ENCODE results near the gene ASAH2.

The ASAH2 gene

DNA sequence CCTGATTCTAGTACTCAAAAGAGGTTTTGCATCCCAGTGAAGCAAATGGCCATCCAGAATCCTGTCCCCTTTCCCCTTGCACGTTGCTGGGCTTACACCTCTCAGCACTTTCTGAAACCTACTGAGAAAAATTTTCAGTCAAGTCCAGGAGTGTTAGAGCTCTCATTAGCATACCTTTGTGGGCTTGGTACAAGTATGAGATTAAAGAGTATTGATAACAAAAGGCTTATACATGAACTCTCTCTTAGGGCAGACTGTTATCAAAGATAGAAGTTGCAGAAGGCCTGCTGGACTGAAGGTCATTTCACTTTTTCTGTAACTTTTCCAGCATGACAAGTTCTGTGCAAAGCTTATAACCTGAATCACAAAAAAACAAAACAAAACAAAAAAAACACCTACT is at the start of gene ASAH2:
Gene ASAH2 (minus strand): TSS at position 123 of the 400 bp plus-strand sequence. CDS start 2,906 bp downstream, outside the sequence.
- Histone ChIP-seq H3K4me3 (ENCODE audit: insufficient read length, low read depth) (no peak within 1 kb of the TSS), H3K27me3 (ENCODE audit: insufficient read depth, insufficient read length) (no peaks in the 10 kb centered on the region), H3K36me3 (ENCODE audit: insufficient read depth, insufficient read length, low read length) (no peaks in the 10 kb centered on the region), H3K9ac (ENCODE audit: insufficient read length, low read depth) (no peak within 1 kb of the TSS), H3K4me1 (ENCODE audit: insufficient read depth, insufficient read length) (no peaks in the 10 kb centered on the region), H3K9me3 (ENCODE audit: insufficient read depth, low read length) (no peaks in the 10 kb centered on the region)
- no peak for DNase-seq (ENCODE audit: low read depth, low spot score)
- no peak for TF ChIP-seq YY1 (IDR thresholded peaks at IDR 0.05; ENCODE audit: insufficient read depth, insufficient read length)
- no peak for TF ChIP-seq ZNF274 (IDR thresholded peaks at IDR 0.05; ENCODE audit: low read depth, low read length)
- no peak for TF ChIP-seq SUZ12 (IDR thresholded peaks at IDR 0.05; ENCODE audit: extremely low read depth, insufficient read depth, insufficient read length)

DNA sequence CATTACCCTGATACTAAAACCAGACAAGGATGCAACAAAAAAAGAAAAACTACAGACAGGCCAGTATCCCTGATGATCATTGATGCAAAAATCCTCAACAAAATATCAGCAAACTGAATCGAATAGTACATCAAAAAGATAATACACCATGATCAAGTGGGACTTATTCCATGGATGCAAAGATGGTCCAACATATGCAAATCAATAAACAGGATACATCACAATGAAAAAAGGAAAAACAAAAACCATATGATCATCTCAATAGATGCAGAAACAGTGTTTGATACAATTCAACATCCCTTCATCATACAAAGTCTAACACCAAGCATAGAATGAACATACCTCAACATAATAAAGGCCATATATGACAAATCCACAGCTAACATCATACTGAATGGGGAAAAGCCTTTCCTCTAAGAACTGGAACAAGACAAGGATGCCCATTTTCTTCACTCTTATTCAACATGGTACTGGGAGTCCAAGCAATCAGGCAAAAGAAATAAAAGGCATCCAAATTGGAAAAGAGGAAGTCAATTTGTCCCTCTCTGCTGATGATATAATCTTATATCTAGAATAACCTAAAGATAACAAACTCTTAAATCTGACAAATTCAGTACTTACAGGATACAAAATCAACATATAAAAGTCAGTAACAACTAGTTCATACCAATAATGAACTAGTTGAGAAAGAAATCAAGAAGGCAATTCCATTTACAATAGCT is 48.8 kb upstream of the ASAH2 start:
- H3K4me1 ChIP-seq (ENCODE audit: insufficient read depth, insufficient read length) = no peaks in the 10 kb centered on the region
- H3K27me3 ChIP-seq (ENCODE audit: insufficient read depth, insufficient read length) = no peaks in the 10 kb centered on the region
- TF ChIP-seq YY1 (IDR thresholded peaks at IDR 0.05; ENCODE audit: insufficient read depth, insufficient read length) = no peak
- TF ChIP-seq ZNF274 (IDR thresholded peaks at IDR 0.05; ENCODE audit: low read depth, low read length) = no peak
- TF ChIP-seq SUZ12 (IDR thresholded peaks at IDR 0.05; ENCODE audit: extremely low read depth, insufficient read depth, insufficient read length) = no peak
- no peaks in the 10 kb centered on the region for H3K36me3 ChIP-seq (ENCODE audit: insufficient read depth, insufficient read length, low read length)
- H3K9me3 ChIP-seq (ENCODE audit: insufficient read depth, low read length) = no peaks in the 10 kb centered on the region
- no peak overlapping the region for H3K4me3 ChIP-seq (ENCODE audit: insufficient read length, low read depth)
- no peak for DNase-seq (ENCODE audit: low read depth, low spot score)
- no peak overlapping the region for H3K9ac ChIP-seq (ENCODE audit: insufficient read length, low read depth)

DNA sequence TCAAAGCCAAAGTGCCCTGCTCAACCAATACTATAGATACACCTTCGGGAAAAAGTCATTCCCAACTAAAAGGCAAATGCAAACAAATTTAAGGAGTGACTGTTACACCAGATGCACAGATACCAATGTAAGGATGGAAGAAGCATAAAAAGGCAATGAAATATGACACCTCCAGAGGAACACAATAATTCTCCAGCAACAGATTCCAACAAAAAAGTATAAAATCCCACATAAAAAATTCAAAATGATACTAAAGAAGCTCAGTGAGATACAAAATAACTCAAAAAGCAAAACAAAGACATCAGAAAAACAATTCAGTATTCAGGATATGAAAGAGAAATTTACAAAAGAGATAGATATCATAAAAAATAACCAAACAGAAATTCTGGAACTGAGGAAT is 44.1 kb upstream of the ASAH2 start:
- H3K27me3 ChIP-seq (ENCODE audit: insufficient read depth, insufficient read length) = no peaks in the 10 kb centered on the region
- H3K9me3 ChIP-seq (ENCODE audit: insufficient read depth, low read length) = no peaks in the 10 kb centered on the region
- no peak overlapping the region for H3K9ac ChIP-seq (ENCODE audit: insufficient read length, low read depth)
- H3K36me3 ChIP-seq (ENCODE audit: insufficient read depth, insufficient read length, low read length) = no peaks in the 10 kb centered on the region
- H3K4me3 ChIP-seq (ENCODE audit: insufficient read length, low read depth) = no peak overlapping the region
- H3K4me1 ChIP-seq (ENCODE audit: insufficient read depth, insufficient read length) = no peaks in the 10 kb centered on the region
- DNase-seq (ENCODE audit: low read depth, low spot score) = no peak
- TF ChIP-seq YY1 (IDR thresholded peaks at IDR 0.05; ENCODE audit: insufficient read depth, insufficient read length) = no peak
- TF ChIP-seq SUZ12 (IDR thresholded peaks at IDR 0.05; ENCODE audit: extremely low read depth, insufficient read depth, insufficient read length) = no peak

DNA sequence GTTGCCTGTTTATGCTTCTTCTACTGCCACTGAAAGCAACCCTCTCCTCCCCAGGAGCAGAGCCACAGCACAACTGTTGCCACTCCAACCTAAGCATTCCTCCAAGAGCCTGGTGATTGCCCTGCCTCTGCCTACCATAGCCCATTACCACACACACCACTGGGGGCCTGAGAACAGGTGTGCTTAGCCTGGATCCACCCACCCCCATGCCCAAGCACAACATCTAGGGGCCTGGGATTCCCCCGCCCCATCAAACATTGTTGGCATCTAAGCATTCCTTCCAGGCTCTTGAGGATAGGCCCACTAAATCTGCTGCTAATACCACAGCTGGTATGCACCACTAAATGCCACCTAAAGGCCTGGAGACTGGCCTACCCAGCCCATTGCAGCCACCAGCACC is 43.3 kb upstream of the ASAH2 start:
- no peak for DNase-seq (ENCODE audit: low read depth, low spot score)
- Histone ChIP-seq H3K36me3 (ENCODE audit: insufficient read depth, insufficient read length, low read length) (no peaks in the 10 kb centered on the region), H3K9ac (ENCODE audit: insufficient read length, low read depth) (no peak overlapping the region), H3K4me3 (ENCODE audit: insufficient read length, low read depth) (no peak overlapping the region), H3K9me3 (ENCODE audit: insufficient read depth, low read length) (no peaks in the 10 kb centered on the region), H3K27me3 (ENCODE audit: insufficient read depth, insufficient read length) (no peaks in the 10 kb centered on the region), H3K4me1 (ENCODE audit: insufficient read depth, insufficient read length) (no peaks in the 10 kb centered on the region)
- no peak for TF ChIP-seq YY1 (IDR thresholded peaks at IDR 0.05; ENCODE audit: insufficient read depth, insufficient read length)
- TF ChIP-seq SUZ12 (IDR thresholded peaks at IDR 0.05; ENCODE audit: extremely low read depth, insufficient read depth, insufficient read length) = no peak
- no peak for TF ChIP-seq ZNF274 (IDR thresholded peaks at IDR 0.05; ENCODE audit: low read depth, low read length)

DNA sequence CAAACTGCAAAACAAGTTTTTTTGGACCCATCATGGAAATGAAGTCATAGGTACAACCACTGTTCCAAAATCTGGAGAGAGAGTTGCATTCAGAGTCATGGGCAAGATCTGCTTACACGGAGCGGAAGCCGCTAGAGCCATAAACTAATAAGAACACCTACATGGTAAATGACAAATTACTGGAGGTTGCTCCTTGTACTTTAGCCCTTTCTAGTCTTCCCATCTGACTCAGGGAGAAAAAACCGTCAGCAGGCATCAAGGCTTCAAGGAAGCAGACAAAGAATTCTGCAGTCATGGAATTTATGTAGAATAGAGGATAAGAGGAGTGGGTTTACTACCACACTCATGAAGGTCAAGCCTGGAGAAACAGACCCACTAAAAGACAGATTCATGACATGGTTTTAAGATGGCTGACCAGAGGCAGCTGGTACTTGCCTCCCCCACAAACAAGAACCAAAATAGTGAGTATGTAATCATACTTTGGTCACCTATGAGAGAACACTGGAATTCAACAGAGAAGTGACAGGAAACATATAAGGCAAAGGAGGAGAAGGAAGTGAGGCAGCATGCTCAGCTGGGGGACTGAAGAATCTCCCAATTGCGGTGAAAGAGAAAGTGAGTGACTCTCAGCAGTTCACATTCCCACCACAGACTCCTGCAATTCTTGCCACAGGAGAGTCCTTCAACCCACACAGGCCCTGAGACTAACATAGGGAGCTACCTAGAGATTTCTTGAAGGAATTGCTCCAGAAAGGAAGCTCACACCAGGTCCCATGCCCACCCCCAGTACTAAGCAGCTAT is 42.4 kb upstream of the ASAH2 start:
- no peak for DNase-seq (ENCODE audit: low read depth, low spot score)
- TF ChIP-seq SUZ12 (IDR thresholded peaks at IDR 0.05; ENCODE audit: extremely low read depth, insufficient read depth, insufficient read length) (no peak), ZNF274 (IDR thresholded peaks at IDR 0.05; ENCODE audit: low read depth, low read length) (no peak), YY1 (IDR thresholded peaks at IDR 0.05; ENCODE audit: insufficient read depth, insufficient read length) (no peak)
- no peak overlapping the region for H3K4me3 ChIP-seq (ENCODE audit: insufficient read length, low read depth)
- no peaks in the 10 kb centered on the region for H3K9me3 ChIP-seq (ENCODE audit: insufficient read depth, low read length)
- H3K36me3 ChIP-seq (ENCODE audit: insufficient read depth, insufficient read length, low read length) = no peaks in the 10 kb centered on the region
- H3K27me3 ChIP-seq (ENCODE audit: insufficient read depth, insufficient read length) = no peaks in the 10 kb centered on the region
- H3K4me1 ChIP-seq (ENCODE audit: insufficient read depth, insufficient read length) = no peaks in the 10 kb centered on the region
- H3K9ac ChIP-seq (ENCODE audit: insufficient read length, low read depth) = no peak overlapping the region

DNA sequence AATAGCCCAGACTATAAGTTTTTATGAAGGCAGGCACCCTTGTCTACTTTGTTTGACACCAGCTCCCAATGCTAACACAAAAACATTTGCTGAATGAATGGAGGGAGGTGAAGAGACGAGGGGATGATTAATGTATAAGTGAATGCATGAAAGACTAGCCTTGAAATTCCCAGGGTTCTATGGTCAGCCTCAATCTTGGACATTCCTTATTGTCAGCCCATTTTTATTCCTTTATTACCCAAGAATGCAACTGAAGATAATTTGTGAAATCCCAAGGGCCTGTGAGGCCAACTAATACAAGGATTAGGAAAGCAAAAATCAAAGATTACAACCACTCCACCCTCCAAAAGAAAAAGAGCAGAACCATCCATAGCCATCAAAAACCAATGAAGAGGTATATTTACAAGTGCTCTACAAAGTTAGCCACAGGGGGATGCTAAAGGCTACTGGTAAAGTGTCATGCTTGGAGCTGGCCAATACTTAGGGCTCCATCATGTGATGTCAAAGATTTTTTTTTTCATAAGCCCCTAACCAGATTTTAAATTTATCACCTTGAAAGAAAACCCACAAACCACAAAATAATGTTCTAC is 40.0 kb upstream of the ASAH2 start:
- Histone ChIP-seq H3K4me3 (ENCODE audit: insufficient read length, low read depth) (no peak overlapping the region), H3K36me3 (ENCODE audit: insufficient read depth, insufficient read length, low read length) (no peaks in the 10 kb centered on the region), H3K9me3 (ENCODE audit: insufficient read depth, low read length) (no peaks in the 10 kb centered on the region), H3K9ac (ENCODE audit: insufficient read length, low read depth) (no peak overlapping the region), H3K4me1 (ENCODE audit: insufficient read depth, insufficient read length) (no peaks in the 10 kb centered on the region), H3K27me3 (ENCODE audit: insufficient read depth, insufficient read length) (no peaks in the 10 kb centered on the region)
- DNase-seq (ENCODE audit: low read depth, low spot score) = no peak
- TF ChIP-seq YY1 (IDR thresholded peaks at IDR 0.05; ENCODE audit: insufficient read depth, insufficient read length) (no peak), ZNF274 (IDR thresholded peaks at IDR 0.05; ENCODE audit: low read depth, low read length) (no peak), SUZ12 (IDR thresholded peaks at IDR 0.05; ENCODE audit: extremely low read depth, insufficient read depth, insufficient read length) (no peak)

DNA sequence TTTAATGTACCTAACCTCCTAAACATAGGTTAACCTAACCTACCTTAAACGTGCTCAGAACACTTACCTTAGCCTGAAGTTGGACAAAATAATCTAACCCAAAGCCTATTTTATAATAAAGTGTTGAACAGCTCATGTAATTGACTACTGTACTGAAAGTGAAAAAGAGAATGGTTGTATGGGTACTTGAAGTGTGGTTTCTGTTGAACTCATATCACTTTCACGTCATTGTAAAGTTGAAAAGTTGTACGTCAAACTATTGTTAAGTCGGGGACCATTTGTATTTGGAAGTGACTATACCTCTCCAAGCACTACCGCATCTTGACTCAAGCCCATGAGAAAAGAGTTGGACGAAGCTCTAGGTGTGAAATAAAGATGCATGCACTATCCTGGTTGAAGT is 37.9 kb upstream of the ASAH2 start:
- no peak for DNase-seq (ENCODE audit: low read depth, low spot score)
- no peaks in the 10 kb centered on the region for H3K36me3 ChIP-seq (ENCODE audit: insufficient read depth, insufficient read length, low read length)
- no peak overlapping the region for H3K4me3 ChIP-seq (ENCODE audit: insufficient read length, low read depth)
- no peaks in the 10 kb centered on the region for H3K4me1 ChIP-seq (ENCODE audit: insufficient read depth, insufficient read length)
- no peaks in the 10 kb centered on the region for H3K27me3 ChIP-seq (ENCODE audit: insufficient read depth, insufficient read length)
- no peak for TF ChIP-seq SUZ12 (IDR thresholded peaks at IDR 0.05; ENCODE audit: extremely low read depth, insufficient read depth, insufficient read length)
- H3K9ac ChIP-seq (ENCODE audit: insufficient read length, low read depth) = no peak overlapping the region
- no peaks in the 10 kb centered on the region for H3K9me3 ChIP-seq (ENCODE audit: insufficient read depth, low read length)

Data from NT2/D1 (cell line).